NCI-H187 treated with DMSO at 0.1 percent for 48 hours (cell line): ENCODE data around the gene KLHL12.
"Not testable (repeated sequence)": the region's sequence is repeated elsewhere in the genome, so short reads cannot be mapped to it uniquely, and the experiment has no call there.

Source experiments
- DNase-seq: peaks from one replicate; lab custom pipeline; 2025; lab: John Stamatoyannopoulos, UW

The KLHL12 gene

GRCh38 chr1:202951437-202951836 lies 24.4 kb upstream of the KLHL12 start:
- DNase-seq: no peak

- no peak for DNase-seq
These were observed 18.4 kb upstream of the KLHL12 start for GRCh38 chr1:202945483-202945882.

- no peak for DNase-seq
These were observed 17.4 kb upstream of the KLHL12 start for GRCh38 chr1:202944438-202944921.

GRCh38 chr1:202942426-202942825 lies 15.4 kb upstream of the KLHL12 start:
- DNase-seq: no peak

GRCh38 chr1:202941372-202941771 lies 14.3 kb upstream of the KLHL12 start:
- no peak for DNase-seq

GRCh38 chr1:202940561-202940960 lies 13.5 kb upstream of the KLHL12 start:
- no peak for DNase-seq

- no peak for DNase-seq
These were observed 11.4 kb upstream of the KLHL12 start for GRCh38 chr1:202938287-202938925.

GRCh38 chr1:202936409-202936808 lies 9.4 kb upstream of the KLHL12 start:
- not testable (repeated sequence) for DNase-seq

GRCh38 chr1:202935844-202936243 lies 8.8 kb upstream of the KLHL12 start:
- no peak for DNase-seq

GRCh38 chr1:202934755-202935154 lies 7.7 kb upstream of the KLHL12 start:
- DNase-seq: no peak

GRCh38 chr1:202932476-202932875 lies 5.4 kb upstream of the KLHL12 start:
- no peak for DNase-seq

GRCh38 chr1:202923533-202923932 lies 3.5 kb downstream of the KLHL12 start:
- DNase-seq: no peak

- no peak for DNase-seq
These were observed 7.4 kb downstream of the KLHL12 start for GRCh38 chr1:202919615-202920014.

GRCh38 chr1:202915146-202915545 lies 11.9 kb downstream of the KLHL12 start:
- no peak for DNase-seq

- not testable (repeated sequence) for DNase-seq
These were observed 14.6 kb downstream of the KLHL12 start for GRCh38 chr1:202912476-202912875.

- DNase-seq: no peak
These were observed 17.5 kb downstream of the KLHL12 start for GRCh38 chr1:202909494-202909893.

- DNase-seq: no peak
These were observed 18.0 kb downstream of the KLHL12 start for GRCh38 chr1:202908998-202909397.

GRCh38 chr1:202905331-202905730 lies 21.7 kb downstream of the KLHL12 start:
- no peak for DNase-seq

GRCh38 chr1:202903808-202904207 lies 23.2 kb downstream of the KLHL12 start:
- DNase-seq: not testable (repeated sequence)

- no peak for DNase-seq
These were observed 25.5 kb downstream of the KLHL12 start for GRCh38 chr1:202901555-202901954.

- DNase-seq: no peak
These were observed 34.5 kb downstream of the KLHL12 start for GRCh38 chr1:202892501-202892900.

- DNase-seq: no peak
These were observed 36.6 kb downstream of the KLHL12 start for GRCh38 chr1:202890392-202890791.

GRCh38 chr1:202888531-202889360 lies 38.3 kb downstream of the KLHL12 start, which contains the start of gene RABIF:
TSS of gene RABIF (minus strand) at chr1:202889149. CDS start at chr1:202889098, 51 bp downstream.
- peak; percentile 98 for DNase-seq
